ENCODE data around the gene TFAP2C.
"Not testable (repeated sequence)": the region's sequence is repeated elsewhere in the genome, so short reads cannot be mapped to it uniquely, and the experiment has no call there.

The TFAP2C gene

GRCh38 chr20:56653211-56653610, 24.1 kb downstream of the TFAP2C start:
- DNase-seq (ENCODE audit: low spot score), result no peak

DNA sequence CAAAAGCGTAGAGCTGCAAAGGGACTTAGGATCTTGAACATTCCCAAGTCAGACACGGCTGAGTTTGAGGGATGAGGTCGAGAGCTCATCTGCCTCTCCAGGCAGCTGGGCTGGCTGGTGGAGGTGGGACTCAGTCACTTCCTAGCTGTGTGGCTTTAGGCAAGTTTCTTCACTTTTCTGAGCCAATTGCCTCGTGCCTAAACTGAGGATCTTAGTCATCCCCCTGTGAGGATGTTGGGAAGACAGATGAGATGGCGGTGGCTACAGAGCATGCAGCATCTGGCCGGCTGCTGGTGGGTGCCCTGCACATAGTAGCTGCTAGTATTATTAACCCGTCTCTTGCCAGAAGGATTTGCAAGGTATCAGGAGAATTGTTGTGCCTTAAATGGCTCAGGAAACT, 27.5 kb downstream of the TFAP2C start:
- DNase-seq (ENCODE audit: low spot score), result no peak

GRCh38 chr20:56657879-56658278, 28.8 kb downstream of the TFAP2C start:
- DNase-seq (ENCODE audit: low spot score), result no peak

GRCh38 chr20:56658341-56658947, 29.3 kb downstream of the TFAP2C start:
- not testable (repeated sequence) for DNase-seq (ENCODE audit: low spot score)

- DNase-seq (ENCODE audit: low spot score), result no peak
These were observed 34.6 kb downstream of the TFAP2C start for GRCh38 chr20:56663660-56664059.

- DNase-seq (ENCODE audit: low spot score), result no peak
These were observed 35.7 kb downstream of the TFAP2C start for GRCh38 chr20:56664796-56665195.

DNA sequence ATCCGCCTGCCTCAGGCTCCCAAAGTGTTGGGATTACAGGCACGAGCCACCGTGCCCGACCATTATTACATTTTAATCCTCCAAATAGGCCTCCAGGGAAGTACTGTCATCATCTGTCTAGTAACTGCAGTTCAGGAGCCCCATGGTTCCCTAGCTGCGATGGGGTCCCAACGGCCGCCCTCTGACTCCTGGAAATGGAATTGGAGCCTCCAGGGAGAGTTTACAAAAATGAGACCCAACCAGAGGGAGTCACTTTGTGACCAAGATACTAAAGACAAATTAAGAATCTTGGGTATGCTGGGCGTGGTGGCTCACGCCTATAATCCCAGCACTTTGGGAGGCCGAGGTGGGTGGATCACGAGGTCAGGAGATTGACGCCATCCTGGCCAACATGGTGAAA, 36.7 kb downstream of the TFAP2C start:
- DNase-seq (ENCODE audit: low spot score), result no peak

- no peak for DNase-seq (ENCODE audit: low spot score)
These were observed 44.3 kb downstream of the TFAP2C start for GRCh38 chr20:56673450-56673849.

GRCh38 chr20:56676001-56676400, 46.9 kb downstream of the TFAP2C start:
- no peak for DNase-seq (ENCODE audit: low spot score)

DNA sequence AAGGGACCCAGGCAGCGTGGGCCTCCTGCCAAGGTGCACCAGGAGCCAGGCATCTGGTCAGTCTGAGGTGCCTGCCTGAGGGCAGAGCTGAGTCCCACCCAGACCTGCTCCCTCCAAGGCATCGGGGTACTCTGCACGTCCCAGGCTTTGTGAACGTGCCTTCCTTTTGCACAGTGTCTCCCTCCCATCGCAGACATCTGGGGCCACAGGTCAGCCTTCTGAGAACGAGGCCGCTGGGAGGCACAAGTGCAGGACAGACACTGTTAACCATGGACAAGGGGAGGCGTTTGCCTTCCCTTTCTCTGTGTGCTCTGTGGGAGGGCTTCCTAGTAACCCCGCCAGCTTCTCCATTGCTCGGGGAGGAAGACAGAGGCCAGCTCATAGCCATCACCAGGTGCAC, 47.6 kb downstream of the TFAP2C start:
- no peak for DNase-seq (ENCODE audit: low spot score)

- no peak for DNase-seq (ENCODE audit: low spot score)
These were observed 54.2 kb downstream of the TFAP2C start for GRCh38 chr20:56683077-56683865.

DNA sequence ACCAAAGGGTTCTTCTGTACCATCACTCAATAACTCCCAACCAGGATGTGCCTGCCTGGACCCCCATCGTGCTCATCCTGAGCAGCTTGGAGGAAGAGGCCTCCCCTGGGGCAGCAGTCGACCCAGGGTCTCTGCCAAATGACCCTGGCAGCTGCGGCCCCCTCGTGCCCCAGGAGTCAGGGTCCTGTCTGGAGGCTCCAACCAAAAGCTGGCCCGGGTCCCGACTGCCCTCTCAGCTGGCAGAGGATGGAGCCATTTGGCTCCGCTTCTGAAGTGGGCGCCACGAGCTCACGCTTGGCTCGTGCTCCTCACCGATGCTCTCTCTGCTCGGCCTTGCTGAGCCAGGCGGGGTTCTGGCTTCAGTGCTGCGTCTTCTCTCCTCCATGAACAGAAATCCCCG, 56.8 kb downstream of the TFAP2C start:
- no peak for DNase-seq (ENCODE audit: low spot score)

- DNase-seq (ENCODE audit: low spot score), result no peak
These were observed 58.0 kb downstream of the TFAP2C start for GRCh38 chr20:56687061-56687460.

DNA sequence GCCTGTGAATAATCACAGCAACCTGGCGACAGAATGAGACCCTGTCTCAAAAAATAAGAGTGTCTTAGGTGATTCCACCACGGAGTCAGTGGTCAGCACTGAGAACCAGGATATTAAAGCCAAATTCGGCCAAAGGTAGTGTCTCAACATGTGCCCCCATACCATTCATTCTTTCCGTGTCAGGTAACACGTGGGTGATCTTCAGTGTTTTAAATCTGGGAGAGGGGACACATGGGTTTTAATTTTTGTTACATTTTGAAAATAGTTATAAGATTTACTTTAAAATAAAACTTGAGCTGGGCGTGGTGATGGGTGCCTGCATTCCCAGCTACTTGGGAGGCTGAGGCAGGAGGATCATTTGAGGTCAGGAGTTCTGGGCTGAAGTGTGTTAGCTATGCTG, 59.0 kb downstream of the TFAP2C start:
- no peak for DNase-seq (ENCODE audit: low spot score)
